SK-MEL-5 (cell line): Measurements from ENCODE around the gene MTR. TPM values are rescaled to one million over a fixed set of nuclear protein-coding genes. Genes with fewer than 3 reads are reported as not detected.

Experiments
- DNase-seq: peaks from one replicate; pipeline ENCODE4 v3.0.0-alpha.2; 2016; ENCODE audit warnings: low read depth, low spot score
- in situ Hi-C: cut with HindIII; loops from 2 replicates; pipeline ENCODE4 v1.10.0; 2016; ENCODE audit warnings: low sequenced_read_pairs, high pct_unique_total_duplicates, low pct_unique_long_range_greater_than_20kb
- polyA plus RNA-seq, 2 experiments: library from polyadenylated mRNA; depleted of rRNA; stranded (reverse); fragments of >200 nt; gene quantifications; 2 replicates each; pipeline ENCODE4 v1.2.3, GENCODE V29; 2015
- total RNA-seq: library from RNA; depleted of rRNA; stranded (reverse); fragments of >200 nt; shearing (Covaris generic); gene quantifications from 2 replicates; pipeline ENCODE4 v1.2.3, GENCODE V29; 2014; rRNA removed

The MTR gene
- 27.5 and 28.2 TPM in 2 replicates for total RNA-seq
- 12.3 and 16.6 TPM in 2 replicates for polyA plus RNA-seq (2015; cell fraction: cytosol; rRNA removed)
- polyA plus RNA-seq (2015; cell fraction: nucleus; rRNA removed), result 17.4 and 22.3 TPM in 2 replicates

DNA sequence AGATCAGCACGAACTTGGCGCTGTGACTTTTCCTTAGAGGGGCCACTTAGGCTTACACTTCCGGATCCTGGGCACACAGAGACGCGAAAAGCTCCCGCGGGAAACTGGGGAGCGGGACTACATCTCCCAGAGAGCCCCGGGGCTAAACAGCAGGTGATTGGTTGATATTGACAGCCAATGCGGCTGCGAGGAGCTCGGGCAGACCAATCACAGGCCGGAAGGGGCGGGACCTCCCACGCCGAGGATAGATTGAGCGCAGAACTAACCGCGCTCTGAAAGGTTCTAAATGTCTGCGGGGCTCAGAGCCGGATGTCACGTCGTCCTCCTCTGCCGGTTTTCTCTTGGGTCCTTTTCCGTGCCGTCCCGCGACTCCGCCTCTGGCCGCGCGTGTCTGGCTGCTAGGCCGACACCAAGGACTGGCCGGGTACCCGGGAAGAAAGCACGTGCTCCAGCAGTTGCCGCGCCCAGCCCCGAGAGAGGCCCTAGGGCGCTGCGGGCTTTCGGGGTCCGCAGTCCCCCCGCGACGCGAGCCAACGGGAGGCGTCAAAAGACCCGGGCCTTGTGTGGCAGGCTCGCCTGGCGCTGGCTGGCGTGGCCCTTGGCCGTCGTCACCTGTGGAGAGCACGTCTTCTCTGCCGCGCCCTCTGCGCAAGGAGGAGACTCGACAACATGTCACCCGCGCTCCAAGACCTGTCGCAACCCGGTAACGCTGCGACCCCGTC, at the start of gene MTR:
Gene MTR, plus strand, starts transcription at position 258 of the 722 bp plus-strand sequence. Its CDS starts 412 bp downstream, at position 670.
- peak; percentile 99 for DNase-seq
- in situ Hi-C loops, result no loop called here

DNA sequence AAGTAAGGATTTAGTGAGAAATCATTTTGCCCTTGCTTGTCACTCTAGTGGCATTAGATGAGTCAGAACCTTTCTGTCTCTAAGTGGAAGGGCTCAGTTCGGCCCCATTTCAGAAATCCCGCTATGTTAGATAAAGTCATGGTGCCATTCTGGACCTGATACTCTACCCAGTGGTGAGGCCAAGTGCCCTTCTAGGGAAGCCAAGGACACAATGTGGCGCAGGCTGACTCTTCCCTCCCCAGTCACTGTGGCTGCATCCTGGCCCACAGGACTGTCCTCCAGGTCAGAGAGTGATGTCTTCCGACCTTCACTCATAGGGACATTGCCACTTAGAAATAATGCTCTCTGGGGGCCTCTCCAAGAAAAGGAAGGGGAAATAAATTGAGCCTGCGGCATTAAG, 48.3 kb upstream of the MTR start:
- in situ Hi-C loops, result no loop called here
- DNase-seq, result peak; percentile 42

DNA sequence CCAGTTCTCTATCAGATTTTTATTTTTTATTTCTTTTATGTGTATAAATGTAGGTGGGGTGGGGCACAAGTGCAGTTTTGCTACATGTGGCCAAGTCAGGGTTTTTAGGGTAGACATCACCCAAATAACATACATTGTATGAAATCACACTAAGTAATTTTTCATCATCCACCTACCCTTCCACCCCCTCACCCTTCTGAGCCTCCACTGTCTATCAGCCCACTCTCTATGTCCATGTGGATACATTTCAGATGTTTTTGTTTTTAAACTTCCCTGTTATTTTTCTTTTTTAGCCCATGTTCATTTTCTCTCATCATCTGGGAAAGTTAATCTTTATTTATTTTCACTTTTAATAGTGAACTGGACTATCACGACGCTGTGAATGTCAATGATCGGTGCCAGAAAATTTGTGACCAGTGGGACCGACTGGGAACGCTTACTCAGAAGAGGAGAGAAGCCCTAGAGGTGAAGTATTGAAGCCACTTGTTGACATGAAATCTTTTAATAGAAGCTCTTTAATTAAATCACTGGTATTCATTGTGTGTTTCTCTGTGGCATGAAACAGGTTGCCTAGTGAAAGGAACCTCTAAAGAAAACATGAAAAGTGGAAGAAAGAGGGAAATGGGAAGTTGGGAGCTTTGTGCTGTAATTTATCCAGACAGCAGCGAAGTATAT, 47.6 kb upstream of the MTR start:
- in situ Hi-C loops, result no loop called here

DNA sequence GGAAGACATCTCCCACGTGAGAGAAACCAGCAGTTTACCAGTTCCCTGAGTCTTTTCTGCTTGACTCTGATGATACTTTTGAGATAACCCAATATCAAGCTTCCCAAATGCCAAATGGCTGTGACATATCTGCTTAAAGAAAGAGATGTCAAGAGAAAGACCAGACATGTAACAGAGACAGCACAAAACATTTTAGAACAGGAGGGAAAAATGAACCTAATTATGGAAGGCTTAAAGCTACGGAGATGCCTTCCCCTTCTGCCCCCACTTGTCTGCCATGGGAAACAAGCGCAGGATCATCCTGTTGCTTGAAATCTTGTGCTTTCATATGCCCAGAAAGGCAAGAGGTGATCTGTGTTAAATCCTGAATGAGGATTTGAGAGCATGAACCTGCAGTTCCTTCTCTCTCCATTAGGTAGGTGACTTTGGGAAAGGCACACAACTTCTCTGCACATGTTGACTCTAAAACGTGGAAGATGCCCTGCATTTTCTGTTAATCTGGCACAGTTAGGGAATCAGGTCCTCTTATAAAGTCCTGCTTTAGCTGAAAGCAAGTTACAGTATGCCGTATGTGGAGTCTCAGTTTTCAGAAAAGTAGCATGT, 46.7 kb upstream of the MTR start:
- in situ Hi-C loops, result no loop called here
- peak; percentile 30 for DNase-seq

More for the DNA sequence above, 47.6 kb upstream of the MTR start:
- DNase-seq, result no peak

DNA sequence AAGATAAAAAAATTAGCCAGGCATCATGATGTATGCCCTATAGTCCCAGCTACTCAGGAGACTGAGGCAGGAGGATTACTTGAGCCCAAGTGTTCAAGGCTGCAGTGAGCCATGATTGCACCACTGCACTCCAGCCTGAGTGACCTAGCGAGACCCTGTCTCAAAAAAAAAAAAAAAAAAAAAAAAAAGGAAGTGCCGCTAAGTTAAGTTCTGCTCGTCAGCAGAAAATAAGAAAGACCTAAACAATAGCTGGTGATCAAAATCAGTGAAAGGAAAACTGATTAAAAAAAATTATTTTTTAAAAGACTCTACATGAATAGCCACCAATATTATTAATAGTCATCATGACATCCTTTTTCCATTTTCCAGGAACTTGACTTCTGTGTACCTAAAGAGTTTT, 44.2 kb upstream of the MTR start:
- no peak for DNase-seq
- in situ Hi-C loops, result no loop called here

DNA sequence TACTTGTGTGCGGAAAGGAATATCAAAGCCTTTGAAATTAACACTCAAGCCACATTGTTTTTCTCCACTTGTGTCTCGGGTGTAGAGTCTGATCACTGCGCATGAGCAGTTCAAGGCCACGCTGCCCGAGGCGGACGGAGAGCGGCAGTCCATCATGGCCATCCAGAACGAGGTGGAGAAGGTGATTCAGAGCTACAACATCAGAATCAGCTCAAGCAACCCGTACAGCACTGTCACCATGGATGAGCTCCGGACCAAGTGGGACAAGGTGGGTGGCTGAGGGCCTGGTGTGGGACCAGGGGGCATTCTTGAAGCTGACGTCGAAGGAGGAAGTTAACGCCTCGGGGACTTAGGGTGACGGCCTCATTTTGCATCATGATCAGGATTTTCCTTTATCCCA, 43.7 kb upstream of the MTR start:
- no peak for DNase-seq
- in situ Hi-C loops, result no loop called here

DNA sequence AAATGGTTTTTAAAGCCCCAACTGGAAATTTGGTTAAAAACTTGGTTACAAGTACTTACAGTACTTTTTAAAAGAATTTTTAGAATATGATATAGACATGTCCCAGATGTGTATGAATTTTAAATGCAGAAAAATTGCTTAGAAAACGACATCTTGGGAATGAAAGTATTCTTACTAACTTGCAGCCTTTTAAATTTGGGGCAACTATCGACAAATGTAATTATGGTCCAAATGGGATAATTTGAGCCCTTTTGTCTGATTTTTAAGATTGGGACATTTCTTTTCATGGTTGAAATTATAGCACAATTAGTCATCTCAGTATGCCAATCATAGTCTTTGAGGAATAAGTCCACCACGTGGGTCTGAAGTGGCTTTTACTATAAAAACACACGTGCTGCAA, 43.2 kb upstream of the MTR start:
- DNase-seq, result no peak
- in situ Hi-C loops, result no loop called here

DNA sequence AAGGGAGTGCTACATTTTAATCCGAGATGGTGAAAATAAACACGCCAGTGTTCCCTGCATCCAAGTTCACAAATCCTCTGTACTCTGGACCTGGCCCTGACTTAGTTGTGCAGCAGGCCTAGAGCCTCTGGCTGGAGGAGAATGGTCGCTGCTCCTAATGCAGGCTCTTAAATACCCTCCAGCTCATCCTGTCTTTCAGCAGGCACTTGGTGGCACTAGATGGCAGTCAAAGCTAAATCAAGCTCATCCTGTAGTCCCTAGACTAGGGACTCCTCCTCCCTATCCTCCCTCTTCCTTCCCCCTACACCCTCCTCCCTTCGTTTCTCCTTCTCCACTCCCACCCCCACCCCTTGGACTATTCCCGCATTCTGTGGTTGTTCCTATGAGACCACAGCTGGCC, 41.6 kb upstream of the MTR start:
- in situ Hi-C loops, result no loop called here
- peak; percentile 72 for DNase-seq

DNA sequence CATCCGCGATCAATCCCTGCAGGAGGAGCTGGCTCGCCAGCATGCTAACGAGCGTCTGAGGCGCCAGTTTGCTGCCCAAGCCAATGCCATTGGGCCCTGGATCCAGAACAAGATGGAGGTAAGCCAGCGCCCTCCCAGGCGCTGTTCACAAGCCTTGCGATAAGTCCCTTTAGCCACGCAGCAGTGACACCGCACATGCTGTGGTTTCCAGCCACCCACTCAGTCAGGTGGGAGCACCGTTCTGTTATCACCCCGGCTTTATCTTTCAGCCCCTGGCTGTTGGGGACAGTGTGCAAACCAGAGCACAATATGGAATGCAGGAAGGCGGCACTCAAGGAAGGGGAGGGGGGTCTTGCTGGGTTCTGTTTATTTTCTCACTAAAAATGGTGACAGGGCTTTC, 41.1 kb upstream of the MTR start:
- in situ Hi-C loops, result no loop called here

DNA sequence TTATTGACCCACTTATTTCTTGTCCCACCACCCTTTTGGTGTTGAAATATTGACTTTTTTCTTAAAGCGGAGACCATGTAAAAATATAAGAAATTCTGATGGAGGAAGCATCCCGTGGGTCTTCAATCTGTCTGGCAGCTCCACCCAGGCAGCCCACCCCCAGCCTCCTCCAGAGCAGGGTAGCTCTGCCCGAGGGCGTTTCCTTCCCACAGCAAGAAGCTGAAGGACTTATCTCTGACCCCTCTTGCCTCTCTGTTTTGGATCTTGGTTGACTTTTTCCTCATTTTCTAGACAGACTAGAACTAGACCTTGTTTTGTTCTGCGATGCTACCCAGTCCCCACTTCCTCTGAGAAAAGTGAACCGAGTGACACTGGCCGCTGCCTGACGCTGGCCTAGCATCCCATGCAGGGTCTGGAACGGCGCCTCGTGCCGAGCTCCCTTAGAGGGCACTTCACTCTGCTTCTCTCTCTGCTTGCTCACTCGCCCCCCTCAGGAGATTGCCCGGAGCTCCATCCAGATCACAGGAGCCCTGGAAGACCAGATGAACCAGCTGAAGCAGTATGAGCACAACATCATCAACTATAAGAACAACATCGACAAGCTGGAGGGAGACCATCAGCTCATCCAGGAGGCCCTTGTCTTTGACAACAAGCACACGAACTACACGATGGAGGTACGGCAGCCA, 40.4 kb upstream of the MTR start:
- in situ Hi-C loops, result no loop called here
- no peak for DNase-seq

More for the DNA sequence above, 41.1 kb upstream of the MTR start:
- DNase-seq, result no peak

DNA sequence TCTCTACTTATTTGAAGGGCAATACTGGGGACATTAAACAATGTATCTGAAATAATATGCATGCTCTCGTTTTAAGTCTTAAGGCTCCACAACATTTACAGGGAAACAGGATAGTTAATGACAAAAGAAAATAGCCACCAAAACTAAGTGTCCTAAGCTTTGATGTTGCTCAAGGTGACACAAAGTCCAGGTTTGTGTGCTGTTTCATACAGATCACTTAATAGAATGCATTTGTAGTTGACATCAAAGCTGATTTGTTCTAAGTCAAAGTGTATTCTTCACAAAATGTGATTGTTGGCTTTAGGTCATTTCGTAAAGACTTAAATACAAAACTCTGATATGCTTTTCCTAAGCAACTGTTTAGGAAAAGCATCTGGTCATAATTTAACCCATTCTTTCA, 37.5 kb upstream of the MTR start:
- in situ Hi-C loops, result no loop called here
- DNase-seq, result no peak

DNA sequence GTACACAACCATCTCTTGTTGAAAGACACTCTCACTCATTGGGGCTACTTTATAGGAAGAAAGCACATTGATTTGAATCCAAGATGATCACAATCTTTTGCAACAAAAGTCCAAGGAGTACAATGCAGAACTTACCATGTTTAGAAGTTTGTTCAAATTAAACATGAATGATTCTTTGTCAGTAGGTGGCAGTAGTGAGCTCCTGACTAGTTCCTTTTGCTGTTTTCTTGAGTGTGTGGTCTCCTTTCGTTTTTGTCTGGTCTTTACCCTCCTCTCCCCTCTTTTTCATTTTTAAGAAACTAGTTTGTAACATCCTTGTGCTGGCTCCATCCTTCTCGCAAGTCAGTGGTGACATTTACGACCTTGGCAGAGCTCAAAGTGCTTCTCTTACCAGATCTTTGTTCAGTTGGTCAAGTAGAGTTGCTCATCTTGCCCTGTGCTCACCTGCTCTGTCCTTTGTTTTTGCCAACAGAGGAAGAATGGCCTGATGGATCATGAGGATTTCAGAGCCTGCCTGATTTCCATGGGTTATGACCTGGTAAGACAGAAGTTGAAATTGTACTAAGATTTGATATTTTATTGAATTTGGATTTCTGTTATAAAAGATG, 35.7 kb upstream of the MTR start:
- DNase-seq, result peak; percentile 71
- in situ Hi-C loops, result no loop called here

DNA sequence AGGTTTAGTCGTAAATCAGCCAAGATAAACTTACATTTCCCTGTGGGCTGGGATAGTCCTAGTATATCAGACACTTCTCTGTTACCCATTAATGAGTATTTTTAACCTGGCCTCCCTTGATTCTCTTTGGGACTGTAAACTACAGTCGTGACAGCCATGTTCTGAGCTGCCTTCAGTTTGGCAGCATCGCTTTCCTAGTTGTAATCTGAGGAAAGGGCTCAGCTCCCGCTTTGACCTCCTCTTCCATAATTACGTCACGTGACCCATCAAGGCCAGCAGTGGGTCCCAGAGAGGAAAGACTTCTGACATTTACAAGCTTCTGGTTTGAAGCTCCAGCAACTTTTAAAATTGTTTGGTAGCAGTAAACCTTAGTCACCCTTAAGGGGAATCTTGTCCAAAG, 34.6 kb upstream of the MTR start:
- no peak for DNase-seq
- in situ Hi-C loops, result no loop called here

DNA sequence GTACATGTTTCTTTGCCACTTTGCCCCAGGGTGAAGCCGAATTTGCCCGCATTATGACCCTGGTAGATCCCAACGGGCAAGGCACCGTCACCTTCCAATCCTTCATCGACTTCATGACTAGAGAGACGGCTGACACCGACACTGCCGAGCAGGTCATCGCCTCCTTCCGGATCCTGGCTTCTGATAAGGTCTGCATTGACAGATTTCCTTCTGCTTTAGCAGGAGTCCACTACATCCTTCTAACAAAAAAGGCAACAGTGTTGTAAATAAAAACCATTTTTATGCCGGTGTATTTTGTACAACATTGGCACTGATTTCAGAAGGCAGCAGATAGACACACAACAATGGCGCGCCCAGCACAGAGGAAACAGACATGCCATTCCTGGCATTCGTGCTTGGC, 34.1 kb upstream of the MTR start:
- in situ Hi-C loops, result no loop called here
- DNase-seq, result no peak

DNA sequence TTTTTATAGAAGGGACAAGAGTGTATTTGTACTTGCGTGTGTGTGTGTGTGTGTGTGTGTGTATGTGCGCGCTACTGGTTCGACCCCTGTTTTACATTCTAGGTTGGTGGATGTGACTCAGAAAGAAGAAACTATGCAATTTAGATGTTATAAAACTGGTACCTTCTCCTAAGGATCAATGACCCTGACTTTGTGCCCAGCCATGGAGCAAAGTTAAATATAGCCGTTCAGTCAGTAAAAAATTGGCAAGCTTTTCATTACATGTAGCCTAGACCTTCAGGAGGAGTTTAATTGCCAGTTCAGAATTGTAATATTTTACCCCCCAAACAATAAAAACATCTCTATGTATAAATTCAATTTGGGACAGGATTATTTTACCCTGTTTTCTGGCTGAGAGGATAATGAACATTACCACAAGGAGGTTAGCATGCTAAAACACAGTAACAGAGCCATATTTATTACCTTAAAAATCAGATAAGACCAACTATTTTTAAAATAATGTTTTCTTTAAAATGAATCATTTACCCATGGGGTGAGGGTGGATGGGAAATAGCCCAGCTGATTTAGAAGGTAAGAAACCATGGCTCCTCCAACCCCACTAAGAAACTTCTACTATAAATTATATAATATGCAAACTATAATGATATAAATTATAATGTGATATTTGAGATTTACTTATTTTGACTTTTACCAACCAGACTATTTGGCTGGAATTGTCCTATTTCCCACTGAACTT, 33.5 kb upstream of the MTR start:
- in situ Hi-C loops, result no loop called here
- no peak for DNase-seq

DNA sequence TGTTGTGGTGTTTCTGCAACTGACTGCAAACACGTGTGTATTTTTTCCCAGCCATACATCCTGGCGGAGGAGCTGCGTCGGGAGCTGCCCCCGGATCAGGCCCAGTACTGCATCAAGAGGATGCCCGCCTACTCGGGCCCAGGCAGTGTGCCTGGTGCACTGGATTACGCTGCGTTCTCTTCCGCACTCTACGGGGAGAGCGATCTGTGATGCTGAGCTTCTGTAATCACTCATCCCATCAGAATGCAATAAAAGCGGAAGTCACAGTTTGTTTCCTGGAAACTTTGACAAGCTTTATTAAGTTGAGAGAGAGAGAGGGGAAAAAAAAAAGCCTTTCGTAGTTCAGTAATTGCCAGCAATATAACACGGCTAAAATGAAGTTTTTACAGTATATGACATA, 32.7 kb upstream of the MTR start:
- in situ Hi-C loops, result no loop called here

DNA sequence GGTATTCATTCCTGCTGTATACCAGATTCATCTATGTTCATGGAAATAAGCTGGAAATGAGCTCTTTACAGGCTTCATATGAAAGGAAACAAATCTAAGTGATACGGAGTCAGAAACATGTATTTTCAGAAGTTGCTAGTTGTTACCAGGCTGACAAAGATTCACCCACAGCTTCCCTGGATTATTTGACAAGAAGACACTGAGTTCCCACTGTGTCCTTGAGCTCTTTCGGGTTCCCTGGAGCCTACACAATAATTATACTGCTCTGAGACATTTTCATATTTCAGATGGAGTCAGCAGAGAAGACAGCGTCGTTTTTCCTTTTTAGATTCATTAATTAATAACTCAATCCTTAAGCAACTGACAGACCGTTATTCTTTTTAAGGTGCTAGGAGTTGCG, 29.3 kb upstream of the MTR start:
- in situ Hi-C loops, result no loop called here

More for the DNA sequence above, 32.7 kb upstream of the MTR start:
- no peak for DNase-seq

More for the DNA sequence above, 29.3 kb upstream of the MTR start:
- DNase-seq, result no peak
